GM19025 (cell line): Measurements from ENCODE around the gene PRR35.
A peak's percentile ranks its signal among the peaks of the same experiment; 100 is the strongest.

ENCODE experiments used
- ATAC-seq: cut with Tn5 transposase; IDR thresholded peaks from one replicate; pipeline ENCODE4 v1.9.1; 2021; ENCODE audit warnings: mild to moderate bottlenecking, low read depth, moderate library complexity; ENCODE audit not compliant: unreplicated experiment

Gene PRR35

GRCh38 chr16:577796-578195 lies 17.6 kb downstream of the PRR35 start:
- ATAC-seq = no peak

GRCh38 chr16:578232-578869 lies 18.2 kb downstream of the PRR35 start:
- ATAC-seq = no peak

- ATAC-seq = no peak
Measured at GRCh38 chr16:578870-579405, 18.7 kb downstream of the PRR35 start.

- ATAC-seq = no peak
Measured at GRCh38 chr16:580141-580945, 20.1 kb downstream of the PRR35 start.

- ATAC-seq = no peak
Measured at GRCh38 chr16:580946-581498, 20.8 kb downstream of the PRR35 start.

- no peak for ATAC-seq
Measured at GRCh38 chr16:582218-582613, 22.0 kb downstream of the PRR35 start.

GRCh38 chr16:582614-583331 lies 22.6 kb downstream of the PRR35 start:
- ATAC-seq = no peak

GRCh38 chr16:583470-583814 lies 23.2 kb downstream of the PRR35 start:
- no peak for ATAC-seq

- ATAC-seq = no peak
Measured at GRCh38 chr16:583815-584591, 23.8 kb downstream of the PRR35 start.

- ATAC-seq = no peak
Measured at GRCh38 chr16:585351-585750, 25.2 kb downstream of the PRR35 start.

GRCh38 chr16:586047-586644 lies 26.0 kb downstream of the PRR35 start:
- no peak for ATAC-seq

GRCh38 chr16:586645-587590 lies 26.7 kb downstream of the PRR35 start:
- ATAC-seq = no peak

GRCh38 chr16:588639-588888 lies 28.4 kb downstream of the PRR35 start:
- peak; percentile 0 for ATAC-seq

GRCh38 chr16:588889-589657 lies 28.9 kb downstream of the PRR35 start:
- peak; percentile 70 for ATAC-seq

- peak; percentile 69 for ATAC-seq
Measured at GRCh38 chr16:589658-590187, 29.5 kb downstream of the PRR35 start, which contains the start of gene RAB40C. RAB40C (plus strand) TSS chr16:590066; CDS start chr16:590292, 226 bp downstream.

- ATAC-seq = no peak
Measured at GRCh38 chr16:590188-590814, 30.1 kb downstream of the PRR35 start.

GRCh38 chr16:590815-591200 lies 30.6 kb downstream of the PRR35 start:
- no peak for ATAC-seq

- ATAC-seq = no peak
Measured at GRCh38 chr16:591231-591630, 31.0 kb downstream of the PRR35 start.
